ENCODE measurements around the gene GDNF.

The GDNF gene

GRCh38 chr5:37767961-37768360 lies 71.9 kb downstream of the GDNF start:
- Mint-ChIP-seq H3K4me3 (no peak overlapping the region), H3K9me3 (no peaks in the 10 kb centered on the region), H3K27me3 (peaks cover 24% of the 10 kb centered on the region), H3K27ac (ENCODE audit: low read depth) (no peak overlapping the region), H3K4me1 (no peaks in the 10 kb centered on the region), H3K36me3 (ENCODE audit: insufficient read depth) (peaks cover 1% of the 10 kb centered on the region)
- ATAC-seq (replicated peaks; ENCODE audit: extremely low read depth, poor library complexity, severe bottlenecking) (no peak), DNase-seq (ENCODE audit: low spot score in 2 of 2) (no peak)

- H3K4me3 Mint-ChIP-seq, result no peak overlapping the region
- no peak overlapping the region for H3K27ac Mint-ChIP-seq (ENCODE audit: low read depth)
- ATAC-seq (replicated peaks; ENCODE audit: extremely low read depth, poor library complexity, severe bottlenecking) (no peak), DNase-seq (ENCODE audit: low spot score in 2 of 2) (no peak)
- no peaks in the 10 kb centered on the region for H3K9me3 Mint-ChIP-seq
- peaks cover 1% of the 10 kb centered on the region for H3K36me3 Mint-ChIP-seq (ENCODE audit: insufficient read depth)
- peaks cover 24% of the 10 kb centered on the region for H3K27me3 Mint-ChIP-seq
- no peaks in the 10 kb centered on the region for H3K4me1 Mint-ChIP-seq
Measured at GRCh38 chr5:37767251-37767650, 72.6 kb downstream of the GDNF start.

Data from central memory CD8-positive, alpha-beta T cell (primary cell).